ENCODE measurements around the gene APBB2.

Gene APBB2

DNA sequence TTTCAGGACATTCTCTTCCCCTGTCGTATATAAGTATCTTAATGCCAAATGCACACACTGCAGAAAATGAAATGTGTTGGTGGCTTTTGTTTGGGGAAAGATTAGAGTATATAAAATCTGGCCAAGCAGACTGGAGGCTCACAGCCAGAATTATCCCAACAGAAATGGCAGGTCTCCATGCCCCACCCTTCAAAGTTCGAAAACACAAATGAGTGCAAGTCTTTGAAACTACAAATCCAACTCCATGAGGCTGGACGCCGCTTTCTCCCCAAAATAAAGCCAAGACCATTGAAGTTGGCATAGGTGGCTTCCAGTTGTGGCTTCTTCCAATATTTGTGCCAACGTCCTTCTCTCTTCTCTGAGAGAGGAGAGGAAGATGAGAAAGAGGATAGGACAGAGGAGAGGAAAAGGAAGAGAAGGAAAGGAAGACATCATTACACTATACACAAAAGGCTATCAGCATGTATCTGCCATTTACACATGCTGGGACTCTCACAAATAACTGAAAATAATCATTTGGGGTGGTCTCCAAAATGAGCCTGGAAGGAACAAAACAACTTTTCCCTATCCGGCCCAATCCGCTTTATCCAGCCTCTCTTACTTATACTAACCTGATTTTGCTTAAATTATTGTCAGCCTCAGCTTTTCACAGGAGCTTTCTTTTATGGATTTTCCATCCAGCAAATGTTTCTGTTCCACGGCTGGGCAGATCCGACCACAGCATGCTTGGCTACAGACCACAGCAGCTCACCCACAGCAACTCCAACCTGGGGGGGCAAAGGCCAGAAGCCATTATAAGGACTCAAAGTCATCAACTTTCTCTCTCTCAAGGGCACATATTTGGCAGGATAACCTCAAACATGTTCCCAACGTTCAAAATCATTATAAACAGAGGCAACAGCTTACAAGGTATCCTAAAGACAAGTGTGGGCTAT, 71.7 kb downstream of the APBB2 start:
- in situ Hi-C loops (cut with HindIII; ENCODE audit: low sequenced_read_pairs), result no loop called here

DNA sequence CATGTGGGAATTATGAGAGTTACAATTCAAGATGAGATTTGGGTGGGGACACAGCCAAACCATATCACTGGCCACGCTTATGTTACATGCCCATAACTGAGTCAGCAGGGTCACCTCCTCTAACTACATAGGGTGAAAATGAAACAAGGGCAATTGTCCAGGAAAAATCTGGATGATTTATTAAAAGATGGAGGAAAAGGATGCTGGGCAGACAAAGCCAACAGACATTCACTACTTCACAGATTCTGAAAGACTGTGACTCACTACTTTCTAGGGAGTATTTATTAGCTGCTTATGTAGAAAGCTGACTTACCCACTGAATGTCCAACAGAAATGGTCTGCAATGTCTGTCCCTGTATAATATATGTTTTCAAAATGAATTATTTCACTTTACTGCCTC, 72.4 kb downstream of the APBB2 start:
- in situ Hi-C loops (cut with HindIII; ENCODE audit: low sequenced_read_pairs), result no loop called here

DNA sequence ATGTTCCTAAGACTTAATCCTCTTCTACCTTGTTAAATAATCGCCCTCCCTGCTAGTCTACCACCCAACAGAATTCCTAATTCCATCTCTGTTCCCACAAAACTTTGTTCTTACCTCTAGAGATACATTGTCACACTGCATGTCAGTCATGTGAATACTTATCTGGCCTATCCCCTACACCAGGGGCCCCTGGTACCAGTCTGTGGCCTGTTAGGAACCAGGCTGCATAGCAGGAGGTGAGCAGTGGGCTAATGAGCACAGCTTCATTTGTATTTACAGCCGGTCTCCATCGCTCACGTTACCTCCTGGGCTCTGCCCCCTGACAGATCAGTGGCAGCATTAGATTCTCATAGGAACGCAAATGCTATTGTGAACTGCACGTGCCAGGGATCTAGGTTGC, 73.9 kb downstream of the APBB2 start:
- in situ Hi-C loops (cut with HindIII; ENCODE audit: low sequenced_read_pairs), result no loop called here

DNA sequence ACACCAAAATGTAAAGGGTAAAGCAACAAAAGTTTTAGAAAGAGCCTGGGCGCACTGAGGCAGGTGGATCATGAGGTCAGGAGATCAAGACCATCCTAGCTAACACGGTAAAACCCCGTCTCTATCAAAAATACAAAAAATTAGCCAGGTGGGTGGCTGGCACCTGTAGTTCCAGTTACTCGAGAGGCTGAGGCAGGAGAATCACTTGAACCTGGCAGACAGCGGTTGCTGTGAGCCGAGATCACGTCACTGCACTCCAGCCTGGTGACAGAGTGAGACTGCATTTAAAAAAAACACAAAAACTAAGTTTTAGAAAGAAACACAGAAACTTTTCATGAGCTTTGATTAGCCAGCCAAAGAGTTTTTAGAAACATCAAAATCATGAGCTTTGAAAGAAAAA, 76.5 kb downstream of the APBB2 start:
- in situ Hi-C loops (cut with HindIII; ENCODE audit: low sequenced_read_pairs), result no loop called here

DNA sequence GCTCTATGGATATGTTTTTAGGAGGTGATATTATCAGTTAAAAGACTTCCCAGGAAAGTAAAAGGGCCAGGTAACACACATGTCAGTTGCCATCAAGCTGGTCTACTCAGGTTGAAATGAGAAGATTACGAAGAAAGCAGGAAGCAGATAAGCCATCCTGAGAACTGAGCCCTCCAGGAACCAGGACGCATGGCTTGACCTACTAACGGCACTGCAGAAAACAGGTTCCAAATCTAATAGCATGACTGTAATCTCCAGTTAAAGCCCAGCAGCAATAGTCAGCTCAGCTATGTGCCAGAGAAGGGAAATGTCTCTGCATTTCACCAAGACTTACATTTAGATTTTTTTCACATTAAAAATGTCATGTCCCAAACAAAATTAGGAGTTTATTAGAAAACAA, 77.9 kb downstream of the APBB2 start:
- in situ Hi-C loops (cut with HindIII; ENCODE audit: low sequenced_read_pairs), result no loop called here

DNA sequence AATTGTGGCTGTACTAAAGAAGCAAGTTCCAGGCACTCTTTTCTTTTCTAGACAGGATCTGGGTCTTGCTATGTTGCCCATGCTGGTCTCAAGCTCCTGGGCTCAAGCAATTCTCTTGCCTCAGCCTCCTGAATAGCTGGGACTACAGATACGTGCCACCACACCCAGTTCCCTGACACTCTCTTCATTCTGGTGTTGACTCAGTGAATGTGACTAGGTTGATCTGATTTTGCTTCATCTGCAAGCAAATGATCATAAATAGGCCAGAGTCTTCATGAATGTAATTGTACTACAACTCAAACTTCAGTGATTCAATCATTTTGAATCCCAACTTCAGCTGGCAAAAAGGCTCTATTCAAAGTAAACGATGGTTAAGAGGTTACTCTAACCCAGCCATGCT, 78.5 kb downstream of the APBB2 start:
- in situ Hi-C loops (cut with HindIII; ENCODE audit: low sequenced_read_pairs), result no loop called here

DNA sequence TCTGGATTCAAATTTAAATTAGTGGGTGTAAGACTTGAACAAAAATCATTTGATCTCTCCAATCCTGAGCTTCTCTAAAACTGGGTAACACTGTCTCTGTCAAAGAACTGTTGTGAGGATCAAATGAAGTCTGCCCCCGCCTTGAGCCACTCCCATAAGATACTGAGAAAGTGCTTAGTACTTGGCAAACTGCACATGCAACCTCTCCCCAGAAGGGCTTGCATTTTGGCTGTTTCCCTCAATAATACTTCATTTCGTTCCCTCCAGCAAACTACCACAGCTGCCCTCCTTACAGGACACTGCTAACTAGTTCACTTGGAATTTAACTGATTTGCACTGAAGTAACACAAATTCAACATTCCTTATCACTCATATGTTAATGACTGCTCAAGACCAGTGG, 79.8 kb downstream of the APBB2 start:
- in situ Hi-C loops (cut with HindIII; ENCODE audit: low sequenced_read_pairs), result no loop called here

DNA sequence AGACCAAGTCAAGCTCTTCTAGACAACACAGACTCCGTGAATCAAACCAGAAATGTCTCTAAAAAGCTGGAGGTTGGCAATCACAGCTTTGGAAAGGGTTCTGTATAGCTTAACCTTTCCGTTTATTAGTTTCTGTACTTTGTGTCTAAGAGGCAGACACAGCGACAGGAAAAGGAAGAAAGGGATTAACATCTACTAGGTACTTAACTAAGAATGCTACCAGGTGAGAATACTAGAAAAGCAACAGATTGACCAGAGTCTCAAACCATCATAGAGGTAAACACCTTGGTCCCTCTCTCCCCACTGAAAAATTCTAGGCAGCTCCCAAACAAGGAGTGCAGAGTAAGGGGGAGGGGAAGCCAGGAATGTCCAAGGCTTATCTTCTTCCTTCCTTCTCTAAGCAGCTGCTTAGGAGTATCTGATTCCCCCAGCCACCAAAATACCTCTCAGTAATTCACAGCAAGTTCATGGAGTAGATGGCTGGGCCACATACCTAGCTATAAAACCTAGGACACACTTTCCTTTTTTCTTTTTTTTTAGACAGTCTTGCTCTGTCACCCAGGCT, 80.8 kb downstream of the APBB2 start:
- in situ Hi-C loops (cut with HindIII; ENCODE audit: low sequenced_read_pairs), result no loop called here

DNA sequence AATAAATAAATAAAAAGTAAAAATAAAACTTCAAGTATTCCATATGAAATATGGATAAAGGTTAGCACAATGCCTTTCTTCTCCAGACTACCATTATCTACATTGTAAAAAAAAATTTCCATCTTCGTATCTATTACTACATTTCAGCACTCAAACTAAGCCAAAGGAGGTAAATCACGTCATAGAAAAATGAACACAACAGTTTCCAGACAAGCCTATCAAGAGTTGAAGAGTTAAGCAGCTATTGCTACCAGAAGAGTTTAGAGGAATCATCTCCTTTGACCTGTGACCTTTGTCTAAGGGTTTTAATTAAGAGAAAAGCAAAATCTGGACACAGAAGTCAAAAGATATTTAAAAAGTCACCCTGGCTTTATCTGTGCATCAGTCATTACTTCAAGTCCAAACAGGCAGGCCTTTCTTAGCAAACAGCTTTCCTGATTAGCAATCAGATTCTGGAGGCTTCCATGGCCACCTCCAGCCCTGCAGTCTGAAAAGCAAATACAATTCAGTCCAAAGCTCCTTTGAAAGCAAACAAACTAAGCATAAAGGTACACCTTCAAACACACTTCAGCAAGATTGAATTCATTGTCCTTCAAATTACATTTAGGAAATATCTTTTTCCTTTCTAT, 82.2 kb downstream of the APBB2 start:
- in situ Hi-C loops (cut with HindIII; ENCODE audit: low sequenced_read_pairs), result no loop called here

DNA sequence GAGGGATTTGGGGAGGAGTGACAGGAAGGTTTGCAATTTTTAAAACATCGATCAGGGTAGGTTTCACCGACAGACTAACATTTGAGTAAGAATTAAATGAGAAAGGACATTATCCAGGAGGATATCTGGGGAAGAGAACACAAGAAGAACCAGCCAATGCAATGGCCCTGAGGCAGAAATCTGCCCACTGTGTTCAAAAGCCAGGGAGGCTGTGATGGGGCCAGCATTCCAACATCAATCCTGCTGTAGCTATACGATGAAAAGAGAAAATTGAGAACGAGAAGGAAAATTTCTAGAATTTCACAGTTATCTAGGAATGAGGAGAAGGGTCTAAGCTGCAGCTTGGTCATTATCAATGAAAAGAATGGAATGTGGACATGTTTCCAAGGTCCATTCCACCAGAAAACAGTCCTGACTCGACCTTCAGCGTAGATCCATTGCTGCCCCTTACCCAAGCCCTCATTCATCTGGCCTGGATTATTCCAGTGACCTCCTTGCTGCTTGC, 84.4 kb downstream of the APBB2 start:
- in situ Hi-C loops (cut with HindIII; ENCODE audit: low sequenced_read_pairs), result no loop called here

DNA sequence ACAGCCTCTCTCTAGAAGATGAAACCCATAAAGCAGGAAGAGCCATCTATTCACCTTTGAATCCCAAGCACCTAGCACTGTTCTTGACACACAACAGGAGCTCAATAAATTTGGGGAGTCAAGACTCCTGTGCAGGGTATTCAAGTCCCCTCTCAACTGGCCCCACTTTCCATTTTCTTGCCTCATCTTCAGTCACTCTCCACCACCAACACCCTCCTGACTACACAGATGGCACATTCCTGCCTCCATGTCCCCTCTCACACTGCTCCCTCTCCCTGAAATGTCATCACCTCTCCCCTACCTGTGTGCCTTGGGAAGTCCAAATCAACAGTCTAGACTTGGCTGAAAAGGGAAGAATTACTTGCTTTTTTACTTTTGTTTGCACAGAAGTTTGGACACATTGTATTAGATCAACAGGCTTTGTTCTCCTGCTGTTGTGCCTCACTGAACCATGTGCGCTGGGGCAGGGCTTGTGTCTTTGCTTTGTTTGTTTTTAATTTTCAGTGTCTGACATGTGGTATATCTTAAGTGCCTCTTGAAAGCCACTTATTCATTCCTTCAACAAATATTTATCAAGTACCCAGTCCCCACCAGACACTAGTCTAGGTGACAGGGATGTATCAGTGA, 85.1 kb downstream of the APBB2 start:
- in situ Hi-C loops (cut with HindIII; ENCODE audit: low sequenced_read_pairs), result no loop called here

DNA sequence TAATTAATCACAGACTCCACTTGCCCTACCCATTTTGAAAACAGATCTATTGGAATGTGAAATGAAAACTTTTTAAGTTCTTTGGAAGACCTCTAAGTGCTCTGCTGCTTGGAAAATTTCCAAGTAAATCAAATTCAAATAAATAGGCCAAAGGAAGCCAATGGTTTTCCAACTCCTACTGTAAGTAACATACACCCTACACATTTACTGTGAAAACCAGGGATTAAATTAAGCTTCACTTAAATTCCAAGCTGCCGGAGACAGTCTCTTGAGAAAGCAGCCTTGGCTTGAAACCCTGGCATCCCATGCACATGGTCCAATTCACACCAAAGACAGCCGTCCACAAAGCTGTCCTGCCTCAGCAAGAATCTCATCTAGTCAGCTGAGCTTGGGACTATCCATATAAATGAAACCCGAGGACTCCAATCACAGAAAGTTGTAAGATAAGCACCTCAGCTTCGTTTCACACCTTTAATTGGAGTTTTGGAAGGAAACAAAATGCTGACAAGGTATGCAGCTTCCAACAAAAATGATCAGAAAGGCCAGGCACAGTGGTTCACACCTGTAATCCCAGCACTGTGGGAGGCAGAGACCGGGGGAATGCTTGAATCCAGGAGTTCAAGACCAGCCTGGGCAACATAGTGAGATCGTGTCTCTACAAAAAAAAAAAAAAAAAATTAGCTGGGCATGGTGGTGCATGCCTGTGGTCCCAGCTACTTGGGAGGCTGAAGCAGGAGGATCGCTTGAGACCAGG, 88.6 kb downstream of the APBB2 start:
- in situ Hi-C loops (cut with HindIII; ENCODE audit: low sequenced_read_pairs), result no loop called here

DNA sequence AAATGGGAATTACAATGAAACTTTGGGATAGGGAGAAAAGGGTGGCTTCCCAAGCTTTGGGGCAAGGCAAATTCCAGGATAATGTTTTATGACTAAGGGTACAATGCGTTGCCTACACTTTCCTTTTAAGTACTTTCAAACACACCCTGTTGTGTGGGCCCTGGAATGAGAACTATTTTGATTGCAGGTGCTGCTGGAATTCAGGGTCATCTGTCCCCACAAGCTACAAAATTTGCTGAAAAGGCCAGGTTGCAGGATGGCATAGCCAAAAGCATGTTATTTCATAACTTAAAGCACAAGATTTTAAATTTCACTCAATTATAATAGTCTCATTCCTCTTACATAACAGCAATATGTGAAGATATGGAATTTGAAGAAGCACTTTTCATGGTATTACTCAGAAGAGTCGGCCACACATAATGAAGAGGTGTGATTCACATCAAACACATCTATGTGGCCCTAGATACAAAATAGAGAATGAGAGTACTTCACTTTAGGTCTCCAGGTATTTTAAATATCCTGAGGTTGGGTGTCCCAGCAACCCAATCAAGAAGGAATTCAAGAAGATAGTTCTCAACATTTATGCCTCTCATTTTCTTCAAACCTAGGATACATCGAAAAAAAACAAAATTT, 89.3 kb downstream of the APBB2 start:
- in situ Hi-C loops (cut with HindIII; ENCODE audit: low sequenced_read_pairs), result no loop called here

DNA sequence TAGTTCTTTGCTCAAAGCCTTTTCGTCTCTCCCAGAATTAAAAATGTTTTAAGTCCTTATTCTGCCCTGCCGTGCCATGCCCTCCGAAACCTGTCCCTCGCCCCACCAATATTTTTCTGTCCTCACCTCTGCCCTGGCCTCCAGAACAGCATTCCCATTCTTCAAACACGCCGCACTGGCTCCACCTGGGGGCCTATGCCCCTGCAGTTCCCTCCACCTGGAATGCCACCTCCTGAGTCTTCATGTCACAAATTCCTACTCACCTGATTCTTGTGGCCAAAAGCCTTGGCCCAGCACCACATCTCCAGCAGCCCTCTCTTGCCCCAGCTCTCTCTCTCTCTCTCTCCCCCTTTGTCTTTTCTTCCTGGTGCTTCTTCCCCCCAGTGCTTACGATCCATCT, 91.6 kb downstream of the APBB2 start:
- in situ Hi-C loops (cut with HindIII; ENCODE audit: low sequenced_read_pairs), result no loop called here

DNA sequence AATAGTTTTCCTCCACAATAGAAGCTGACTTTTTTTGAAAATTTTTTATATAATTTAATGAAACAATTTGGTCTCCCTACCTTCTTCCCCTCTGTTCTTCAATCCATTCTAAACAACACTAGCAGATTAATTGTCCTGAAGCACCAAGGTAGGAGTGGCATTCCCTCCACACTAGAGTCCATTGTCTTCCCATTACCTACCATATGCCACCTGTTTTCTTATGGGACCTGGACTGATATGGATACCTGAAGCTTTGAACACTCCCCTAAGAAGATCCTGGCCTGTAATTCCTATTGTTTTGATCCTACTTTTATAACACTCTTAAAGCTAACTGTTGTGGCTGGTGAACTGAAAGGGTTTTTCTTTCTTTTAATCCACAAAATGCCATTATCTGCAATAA, 92.0 kb downstream of the APBB2 start:
- in situ Hi-C loops (cut with HindIII; ENCODE audit: low sequenced_read_pairs), result no loop called here

DNA sequence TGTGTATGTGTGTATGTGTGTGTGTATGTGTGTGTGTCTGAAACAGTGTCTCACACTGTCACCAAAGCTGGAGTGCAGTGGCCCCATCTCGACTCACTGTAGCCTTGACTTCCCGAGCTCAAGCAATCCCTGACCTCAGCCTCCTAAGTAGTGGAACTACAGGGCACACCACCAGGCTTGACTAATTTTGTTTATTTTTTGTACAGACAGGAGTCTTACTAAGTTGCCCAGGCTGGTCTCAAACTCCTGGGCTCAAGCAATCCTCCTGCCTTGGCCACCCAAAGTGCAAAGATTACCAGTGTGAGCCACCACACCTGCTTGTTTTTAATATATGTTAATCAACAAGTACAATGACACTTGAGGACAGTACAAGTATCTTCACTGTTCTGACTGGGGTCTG, 92.4 kb downstream of the APBB2 start:
- in situ Hi-C loops (cut with HindIII; ENCODE audit: low sequenced_read_pairs), result no loop called here

DNA sequence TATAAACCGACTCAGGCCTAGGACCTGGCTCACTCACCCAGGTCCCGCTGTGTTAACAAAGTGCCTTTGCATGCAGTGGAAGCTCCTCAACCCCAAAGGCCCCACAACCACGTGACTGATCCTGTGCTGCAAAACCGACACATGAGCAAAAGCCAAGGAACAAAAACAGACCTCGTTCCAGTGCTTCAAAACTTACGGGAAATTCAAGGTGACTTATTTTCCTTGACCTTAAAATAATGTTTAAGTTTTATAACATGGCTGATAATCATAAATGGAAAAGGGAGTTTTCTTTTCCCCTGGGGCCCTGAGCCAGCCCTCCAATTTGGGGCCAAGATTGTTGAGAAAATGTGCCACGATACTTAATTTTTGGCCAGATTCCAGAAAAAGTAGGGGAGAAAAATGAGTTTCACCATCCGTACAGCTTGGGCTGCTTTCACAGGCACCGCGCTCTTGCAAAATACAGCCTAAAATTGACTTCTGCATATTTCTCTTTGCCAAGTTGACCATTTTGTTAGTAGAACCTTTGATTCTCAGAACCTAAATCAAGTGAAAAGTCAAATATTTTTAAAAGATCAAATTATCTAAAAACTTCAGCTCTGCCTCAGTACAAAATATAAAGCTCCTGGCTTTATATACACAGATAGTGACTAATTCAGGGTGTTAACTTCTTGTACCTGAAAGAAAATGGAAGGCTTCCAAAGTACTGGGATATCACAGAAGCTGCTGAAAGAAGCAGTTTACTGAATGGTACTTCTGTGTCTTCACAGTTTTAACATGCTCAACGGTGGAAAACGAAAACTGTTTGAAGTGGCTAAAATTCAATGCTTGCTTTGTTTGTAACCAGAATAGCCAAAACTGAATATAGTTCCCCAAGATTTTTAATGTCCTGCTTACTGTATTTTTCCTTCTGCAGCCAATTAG, 93.8 kb downstream of the APBB2 start:
- in situ Hi-C loops (cut with HindIII; ENCODE audit: low sequenced_read_pairs), result no loop called here

DNA sequence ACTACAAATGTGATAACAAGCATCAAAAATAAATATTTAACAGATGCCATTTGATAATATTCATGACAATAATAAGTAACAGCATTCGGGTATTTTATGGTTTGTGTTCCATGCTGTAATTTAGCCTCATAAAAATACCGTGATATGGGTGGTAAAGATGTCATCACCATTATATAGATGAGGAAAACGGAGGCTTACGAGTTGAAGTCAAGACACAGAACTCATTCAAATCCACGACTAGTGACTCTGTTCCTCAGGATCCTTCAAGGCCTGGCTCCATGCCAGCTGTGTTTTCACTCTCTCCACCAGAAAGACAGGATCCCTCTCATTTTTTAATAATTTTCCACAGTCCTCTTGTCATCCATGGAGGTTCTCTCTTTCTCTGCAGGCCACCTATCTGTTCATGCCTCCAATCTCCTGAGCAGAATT, 94.5 kb downstream of the APBB2 start:
- in situ Hi-C loops (cut with HindIII; ENCODE audit: low sequenced_read_pairs), result no loop called here

DNA sequence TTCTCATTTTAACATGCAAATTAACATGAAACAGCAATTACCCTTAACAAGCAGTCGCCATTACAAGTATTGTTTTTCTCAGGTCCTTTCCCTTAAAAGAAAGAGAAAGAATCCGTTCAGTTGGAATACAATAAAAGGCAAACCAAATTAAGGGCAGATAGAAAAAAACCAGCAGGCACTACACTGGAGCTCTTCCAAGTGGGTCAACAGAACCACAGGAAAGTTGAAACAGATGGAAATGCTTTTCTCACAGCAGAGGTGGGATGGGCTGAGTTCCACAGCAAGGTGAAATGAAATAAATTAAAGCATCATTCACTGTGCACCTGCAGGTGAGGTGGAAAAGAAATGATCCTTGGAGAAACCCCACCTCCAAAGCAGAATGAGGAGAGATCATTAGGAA, 102.6 kb downstream of the APBB2 start:
- in situ Hi-C loops (cut with HindIII; ENCODE audit: low sequenced_read_pairs), result no loop called here
